Measurements from ENCODE around the gene CDHR2.

- TF ChIP-seq CTCF (IDR thresholded peaks at IDR 0.05) = no peak
- no peak for TF ChIP-seq POLR2A (IDR thresholded peaks at IDR 0.05)
Measured at GRCh38 chr5:176593273-176593869, 44.2 kb downstream of the CDHR2 start.

Data from uterus (tissue), 2 donors.